ENCODE data around the gene RAB3GAP2.
"Not testable (repeated sequence)": the region's sequence is repeated elsewhere in the genome, so short reads cannot be mapped to it uniquely, and the experiment has no call there.

The RAB3GAP2 gene

DNA sequence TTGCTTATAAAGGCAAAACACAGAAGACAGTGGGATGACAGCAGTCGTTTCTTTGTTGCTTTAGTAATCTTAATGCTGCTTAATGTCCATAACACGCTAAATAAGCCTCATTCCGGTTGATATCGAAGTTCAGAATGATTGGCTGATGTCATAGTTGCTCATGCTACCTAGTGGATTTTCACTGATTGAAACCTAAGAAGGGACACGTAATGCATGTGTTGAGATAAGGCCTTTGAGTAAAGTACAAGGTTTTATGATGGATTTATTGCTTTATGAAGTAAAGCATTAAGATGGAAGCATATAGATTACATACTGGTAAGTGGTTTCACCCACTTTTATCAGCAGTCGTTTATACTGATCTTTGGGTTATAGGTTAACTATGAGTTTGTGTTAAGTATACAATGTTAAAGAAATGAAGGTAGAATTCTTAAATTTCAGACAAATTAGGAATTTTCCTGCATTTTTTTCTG is 153.2 kb downstream of the RAB3GAP2 start:
- no peak overlapping the region for H3K4me3 ChIP-seq (replicated peaks in 1 of 2; ENCODE audit: low read depth in 2 of 2, low read length in 2 of 2)
- TF ChIP-seq, protein P1, sequence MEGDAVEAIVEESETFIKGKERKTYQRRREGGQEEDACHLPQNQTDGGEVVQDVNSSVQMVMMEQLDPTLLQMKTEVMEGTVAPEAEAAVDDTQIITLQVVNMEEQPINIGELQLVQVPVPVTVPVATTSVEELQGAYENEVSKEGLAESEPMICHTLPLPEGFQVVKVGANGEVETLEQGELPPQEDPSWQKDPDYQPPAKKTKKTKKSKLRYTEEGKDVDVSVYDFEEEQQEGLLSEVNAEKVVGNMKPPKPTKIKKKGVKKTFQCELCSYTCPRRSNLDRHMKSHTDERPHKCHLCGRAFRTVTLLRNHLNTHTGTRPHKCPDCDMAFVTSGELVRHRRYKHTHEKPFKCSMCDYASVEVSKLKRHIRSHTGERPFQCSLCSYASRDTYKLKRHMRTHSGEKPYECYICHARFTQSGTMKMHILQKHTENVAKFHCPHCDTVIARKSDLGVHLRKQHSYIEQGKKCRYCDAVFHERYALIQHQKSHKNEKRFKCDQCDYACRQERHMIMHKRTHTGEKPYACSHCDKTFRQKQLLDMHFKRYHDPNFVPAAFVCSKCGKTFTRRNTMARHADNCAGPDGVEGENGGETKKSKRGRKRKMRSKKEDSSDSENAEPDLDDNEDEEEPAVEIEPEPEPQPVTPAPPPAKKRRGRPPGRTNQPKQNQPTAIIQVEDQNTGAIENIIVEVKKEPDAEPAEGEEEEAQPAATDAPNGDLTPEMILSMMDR (IDR thresholded peaks at IDR 0.05; ENCODE audit: low read depth, low read length): no peak
- DNase-seq (ENCODE audit: low read depth in 2 of 2): no peak

DNA sequence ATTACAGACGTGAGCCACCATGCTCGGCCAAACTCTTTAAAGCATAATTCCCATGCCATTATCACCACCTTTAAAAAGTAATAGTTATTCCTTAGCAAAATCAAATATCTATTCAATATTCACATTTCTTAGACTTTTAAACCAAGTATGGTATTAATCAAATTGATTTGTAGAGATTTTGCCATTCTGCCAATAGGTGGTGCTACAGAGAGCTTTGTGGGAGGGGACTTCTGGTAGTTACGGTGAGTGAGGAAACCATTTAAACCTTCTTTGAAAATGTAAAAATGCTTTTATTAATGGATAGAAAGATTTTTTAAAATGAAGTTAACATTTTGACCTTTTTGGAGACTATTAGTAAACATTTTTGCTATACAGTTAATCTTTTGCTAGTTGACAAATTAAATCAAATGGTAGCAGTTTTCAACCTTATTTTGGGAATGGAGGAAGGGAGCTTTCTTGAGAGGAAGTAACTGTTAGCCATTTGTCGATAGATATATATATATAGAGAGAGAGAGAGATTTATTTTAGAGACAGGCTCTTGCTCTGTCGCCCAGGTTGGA is 159.0 kb downstream of the RAB3GAP2 start:
- TF ChIP-seq, protein P1 (IDR thresholded peaks at IDR 0.05; ENCODE audit: low read depth, low read length): peak; percentile 65

DNA sequence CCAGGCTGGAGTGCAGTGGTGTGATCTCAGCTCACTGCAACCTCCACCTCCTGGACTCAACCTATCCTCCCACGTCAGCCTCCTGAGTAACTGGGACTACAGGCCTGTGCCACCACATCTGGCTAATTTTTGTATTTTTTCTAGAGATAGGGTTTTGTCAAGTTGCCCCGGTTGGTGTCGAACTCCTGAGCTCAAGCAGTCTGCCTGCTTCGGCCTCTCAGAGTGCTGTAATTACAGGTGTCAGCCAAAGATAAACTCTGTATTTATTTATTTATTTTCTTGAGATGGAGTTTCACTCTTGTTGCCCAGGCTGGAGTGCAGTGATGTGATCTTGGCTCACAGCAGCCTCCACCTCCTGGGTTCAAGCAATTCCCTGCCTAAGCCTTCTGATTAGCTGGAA is 159.7 kb downstream of the RAB3GAP2 start:
- not testable (repeated sequence) for H3K4me3 ChIP-seq (replicated peaks in 1 of 2; ENCODE audit: low read depth in 2 of 2, low read length in 2 of 2); DNase-seq (ENCODE audit: low read depth in 2 of 2)

More for the DNA sequence above, 159.0 kb downstream of the RAB3GAP2 start:
- DNase-seq (ENCODE audit: low read depth in 2 of 2): peak; percentile 42 to 65
- H3K4me3 ChIP-seq (replicated peaks in 1 of 2; ENCODE audit: low read depth in 2 of 2, low read length in 2 of 2): no peak overlapping the region

GRCh38 chr1:220110473-220110872 is 161.8 kb downstream of the RAB3GAP2 start:
- DNase-seq (ENCODE audit: low read depth in 2 of 2); H3K4me3 ChIP-seq (replicated peaks in 1 of 2; ENCODE audit: low read depth in 2 of 2, low read length in 2 of 2): not testable (repeated sequence)

DNA sequence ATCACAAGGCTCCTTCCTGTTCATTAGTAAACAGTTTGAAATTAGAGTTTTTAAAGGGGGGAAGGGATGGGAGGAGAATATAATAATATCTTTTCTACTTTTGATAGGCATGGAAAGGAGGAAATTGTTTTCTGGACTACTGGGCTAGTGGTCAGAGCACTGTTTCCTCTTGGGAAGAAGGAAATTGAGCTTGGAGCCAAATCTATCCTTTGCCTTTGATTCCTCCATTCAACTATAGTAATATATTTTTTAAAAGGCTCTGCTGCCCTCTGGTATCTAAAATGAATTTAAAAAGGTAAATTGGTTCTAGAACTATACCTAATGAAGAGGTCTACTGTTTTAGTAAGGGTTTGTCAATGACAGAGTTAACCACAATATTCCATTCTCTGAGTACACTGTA is 172.4 kb downstream of the RAB3GAP2 start:
- no peak overlapping the region for H3K4me3 ChIP-seq (replicated peaks in 1 of 2; ENCODE audit: low read depth in 2 of 2, low read length in 2 of 2)
- DNase-seq (ENCODE audit: low read depth in 2 of 2): no peak
- TF ChIP-seq, protein P1 (IDR thresholded peaks at IDR 0.05; ENCODE audit: low read depth, low read length): no peak

All from cardiac fibroblast (primary cell).